ENCODE results near the gene SWSAP1. TPM values are rescaled to one million over a fixed set of nuclear protein-coding genes. Genes with fewer than 3 reads are reported as not detected.

The SWSAP1 gene
- total and polyA plus RNA-seq, 2 of the 4 experiments (the other 2 are of a cell fraction), result 0.36 to 1.6 TPM

GRCh38 chr19:11342429-11342828 is 32.0 kb upstream of the SWSAP1 start:
- BruUV-seq (replicated peaks), result no TSS peak
- Histone ChIP-seq H2BK15ac (ENCODE audit: low read depth, low read length) (no peak overlapping the region), H4K20me1 (ENCODE audit: insufficient read depth, low read length) (peaks cover 9% of the 10 kb centered on the region; the same call in 1 of the 2 replicates), H3K56ac (ENCODE audit: extremely low read depth, insufficient read depth, low read length) (no peak overlapping the region), H3K27me3 (ENCODE audit: control insufficient read depth, insufficient read depth, low read length) (no peaks in the 10 kb centered on the region), H4K5ac (ENCODE audit: low read depth, low read length) (no peak overlapping the region), H2AK9ac (replicated peaks; ENCODE audit: low read depth, low read length, poor library complexity) (no peak overlapping the region), H3K18ac (ENCODE audit: low read depth, low read length) (no peak overlapping the region), H3K9ac (ENCODE audit: low read depth, low read length) (no peak overlapping the region), H2AFZ (replicated peaks; ENCODE audit: low read length, poor library complexity) (no peak overlapping the region), H3K4me2 (ENCODE audit: low read depth, low read length) (no peak overlapping the region), H2BK20ac (ENCODE audit: low read depth, low read length) (no peak overlapping the region), H3K27ac (ENCODE audit: insufficient read depth, low read length) (no peak overlapping the region), H4K91ac (ENCODE audit: insufficient read depth, low read depth, low read length) (no peak overlapping the region), H3K9me1 (ENCODE audit: insufficient read depth, low read length) (peaks cover 10% of the 10 kb centered on the region), H3K4me1 (ENCODE audit: control insufficient read depth, insufficient read depth, low read length) (peaks cover 16% of the 10 kb centered on the region), H2AK5ac (ENCODE audit: low read depth, low read length) (no peak overlapping the region), H2BK120ac (ENCODE audit: low read depth, low read length) (no peak overlapping the region), H4K8ac (ENCODE audit: low read depth in 2 of 2, low read length in 2 of 2) (no peak overlapping the region), H3K36me3 (ENCODE audit: control insufficient read depth, insufficient read depth, low read length) (0 out of 2 replicates have a peak, but pooled peaks cover 1% of the 10 kb centered on the region), H3K79me1 (ENCODE audit: low read depth in 1 of 2, low read length in 2 of 2) (peaks cover 10 to 38% of the 10 kb centered on the region in 2 experiments; a peak in 3 of 4 replicates), H3K14ac (replicated peaks; ENCODE audit: low read depth, low read length) (no peak overlapping the region), H3K23ac (ENCODE audit: low read depth, low read length) (no peak overlapping the region), H2BK5ac (ENCODE audit: low read depth, low read length, poor library complexity, severe bottlenecking) (no peak overlapping the region), H3K4ac (ENCODE audit: low read depth, low read length) (no peak overlapping the region), H3K9me3 (ENCODE audit: control insufficient read depth, insufficient read depth, low read length) (no peaks in the 10 kb centered on the region), H3K4me3 (ENCODE audit: insufficient read depth, low read depth, low read length) (no peak overlapping the region)
- dilution Hi-C loops (cut with HindIII; ENCODE audit: low sequenced_read_pairs, unreplicated experiment), result no loop called here
- ATAC-seq (ENCODE audit: low read depth) (no peak), DNase-seq (no peak)
- intact Hi-C loops (cut with micrococcal nuclease), result no loop called here
- WGBS, 2 experiments (ENCODE audit: extremely low coverage in 2 of 2, insufficient read length in 1 of 2), result no CpG with 5 or more reads among the region's 3 CpGs
- TF ChIP-seq SMC3 (IDR thresholded peaks at IDR 0.05; ENCODE audit: low read depth, low read length) (no peak), POLR2A (IDR thresholded peaks at IDR 0.05; ENCODE audit: low read depth, low read length) (no peak)
- ChIA-PET CTCF (no interaction called here), POLR2A (ENCODE audit: unreplicated experiment) (no interaction called here)
- in situ Hi-C loops (cut with MboI; ENCODE audit: low sequenced_read_pairs), result no loop called here

All from IMR-90 (cell line).